ENCODE measurements around the gene ZNF81.

DNA sequence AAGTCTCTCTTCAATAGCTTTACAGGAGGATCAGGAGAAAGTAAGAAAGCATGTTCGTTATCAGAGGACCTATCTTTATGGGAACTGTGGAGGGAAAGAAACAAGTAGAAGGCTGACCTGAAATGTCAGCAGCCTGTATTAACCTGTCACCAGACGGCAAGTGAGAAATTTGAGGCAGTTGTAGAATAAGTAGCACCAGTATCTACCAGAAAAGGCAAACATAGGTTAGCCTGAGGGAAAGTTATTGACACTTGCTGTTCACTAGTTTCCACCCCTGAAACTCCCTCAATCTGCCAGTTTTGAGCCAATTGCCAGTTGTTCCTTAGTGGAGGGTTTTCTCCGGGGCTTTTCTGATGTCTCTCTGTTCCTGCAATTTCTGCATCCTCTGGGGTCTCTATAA is 36.4 kb downstream of the ZNF81 start:
- TF ChIP-seq, protein P1, sequence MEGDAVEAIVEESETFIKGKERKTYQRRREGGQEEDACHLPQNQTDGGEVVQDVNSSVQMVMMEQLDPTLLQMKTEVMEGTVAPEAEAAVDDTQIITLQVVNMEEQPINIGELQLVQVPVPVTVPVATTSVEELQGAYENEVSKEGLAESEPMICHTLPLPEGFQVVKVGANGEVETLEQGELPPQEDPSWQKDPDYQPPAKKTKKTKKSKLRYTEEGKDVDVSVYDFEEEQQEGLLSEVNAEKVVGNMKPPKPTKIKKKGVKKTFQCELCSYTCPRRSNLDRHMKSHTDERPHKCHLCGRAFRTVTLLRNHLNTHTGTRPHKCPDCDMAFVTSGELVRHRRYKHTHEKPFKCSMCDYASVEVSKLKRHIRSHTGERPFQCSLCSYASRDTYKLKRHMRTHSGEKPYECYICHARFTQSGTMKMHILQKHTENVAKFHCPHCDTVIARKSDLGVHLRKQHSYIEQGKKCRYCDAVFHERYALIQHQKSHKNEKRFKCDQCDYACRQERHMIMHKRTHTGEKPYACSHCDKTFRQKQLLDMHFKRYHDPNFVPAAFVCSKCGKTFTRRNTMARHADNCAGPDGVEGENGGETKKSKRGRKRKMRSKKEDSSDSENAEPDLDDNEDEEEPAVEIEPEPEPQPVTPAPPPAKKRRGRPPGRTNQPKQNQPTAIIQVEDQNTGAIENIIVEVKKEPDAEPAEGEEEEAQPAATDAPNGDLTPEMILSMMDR (conservative IDR thresholded peaks at IDR 0.05; ENCODE audit: low read depth, low read length): no peak
- TF ChIP-seq EZH2 (IDR thresholded peaks at IDR 0.05; ENCODE audit: low read length, unreplicated experiment): no peak

Data from PC-3 (cell line).